ENCODE data around the gene EPS8L3.
"Not testable (repeated sequence)": the region's sequence is repeated elsewhere in the genome, so short reads cannot be mapped to it uniquely, and the experiment has no call there.

The EPS8L3 gene

GRCh38 chr1:109711593-109712320 is 52.0 kb downstream of the EPS8L3 start, which contains the start of gene GSTM5:
TSS of gene GSTM5 (plus strand) at chr1:109712251. CDS start at chr1:109712313, 62 bp downstream.
- DNase-seq (ENCODE audit: low read depth in 2 of 3, low spot score in 1 of 3) = not testable (repeated sequence)

DNA sequence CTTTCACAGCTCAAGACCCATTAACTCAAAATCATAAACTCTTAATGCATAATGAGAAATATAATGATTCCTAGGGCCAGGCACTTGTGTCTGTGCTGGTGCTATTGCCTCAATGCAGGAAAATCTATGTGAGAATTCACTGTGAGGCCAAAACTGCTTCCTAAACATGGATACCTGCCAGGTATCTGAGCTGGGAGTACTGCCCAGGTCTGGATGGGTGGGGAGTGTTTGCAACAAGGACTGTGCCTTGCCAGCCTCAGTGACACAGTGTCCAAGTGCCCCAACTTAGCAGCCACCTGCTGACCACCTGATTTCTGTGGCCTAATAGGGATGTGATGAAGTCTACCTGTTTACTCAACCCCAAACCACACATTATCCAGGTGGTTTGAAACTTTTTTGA is 53.9 kb downstream of the EPS8L3 start:
- DNase-seq (ENCODE audit: low read depth in 2 of 3, low spot score in 1 of 3) = not testable (repeated sequence)

GRCh38 chr1:109708949-109709348 is 54.8 kb downstream of the EPS8L3 start:
- not testable (repeated sequence) for DNase-seq (ENCODE audit: low read depth in 2 of 3, low spot score in 1 of 3)

DNA sequence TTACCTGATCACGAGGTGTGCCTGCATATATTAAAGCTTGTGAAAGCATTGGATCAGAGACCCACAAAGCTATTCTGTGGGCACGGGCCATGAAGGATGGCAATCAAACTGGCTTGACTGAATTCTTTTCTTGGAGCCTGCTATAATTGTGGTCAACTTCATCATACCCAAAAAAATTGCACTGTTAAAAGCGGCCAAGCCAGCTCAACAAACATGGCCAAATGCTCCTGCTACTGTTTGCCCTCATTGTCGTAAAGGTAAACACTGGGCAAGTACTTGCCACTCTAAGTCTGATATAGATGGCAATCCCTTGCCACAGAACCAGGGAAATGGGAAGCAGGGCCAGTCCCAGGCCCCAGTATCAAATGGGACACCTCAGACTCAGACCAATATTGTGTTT is 58.3 kb downstream of the EPS8L3 start:
- DNase-seq (ENCODE audit: low read depth in 2 of 3, low spot score in 1 of 3) = no peak

DNA sequence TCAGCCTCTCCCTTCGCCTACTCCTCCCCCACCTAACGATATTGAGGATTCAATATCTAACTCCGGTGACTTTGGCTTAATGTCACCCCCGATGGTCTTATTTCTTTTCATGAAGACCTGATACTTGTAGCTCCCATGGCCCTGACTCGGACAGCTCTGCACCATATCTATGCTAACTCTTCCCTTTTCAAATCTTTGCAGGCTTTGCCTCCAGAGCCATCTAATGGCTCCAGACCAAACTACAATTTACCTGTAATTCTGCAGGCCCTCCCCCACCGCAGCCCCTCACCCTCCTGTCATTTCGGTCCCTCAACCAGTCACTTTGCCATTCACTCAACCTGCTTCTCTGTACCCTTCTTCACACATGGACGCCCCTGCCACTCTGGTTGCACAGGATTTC is 59.5 kb downstream of the EPS8L3 start:
- no peak for DNase-seq (ENCODE audit: low read depth in 2 of 3, low spot score in 1 of 3)

DNA sequence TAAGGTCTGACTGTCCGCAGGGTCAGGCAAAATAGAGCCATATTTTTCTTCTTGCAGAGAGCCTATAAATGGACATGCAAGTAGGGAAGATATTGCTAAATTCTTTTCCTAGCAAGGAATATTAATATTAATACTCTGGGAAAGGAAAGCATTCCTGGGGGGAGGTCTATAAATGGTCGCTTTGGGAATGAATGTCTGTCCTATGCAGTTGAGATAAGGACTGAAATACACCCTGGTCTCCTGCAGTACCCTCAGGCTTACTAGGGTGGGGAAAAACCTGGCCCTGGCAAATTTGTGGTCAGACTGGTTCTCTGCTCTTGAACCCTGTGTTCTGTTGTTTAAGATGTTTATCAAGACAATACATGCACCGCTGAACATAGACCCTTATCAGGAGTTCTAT is 60.8 kb downstream of the EPS8L3 start:
- not testable (repeated sequence) for DNase-seq (ENCODE audit: low read depth in 2 of 3, low spot score in 1 of 3)

Measured in stimulated activated CD4-positive, alpha-beta T cell treated with anti-CD3 and anti-CD28 coated beads, Interleukin-12 subunit alpha, Interleukin-12 subunit beta, amount 100 ng/mL, for 48 hours (primary cell).